Ishikawa (cell line): ENCODE measurements around the gene HIVEP2.
A peak's percentile ranks its signal among the peaks of the same experiment; 100 is the strongest.

ENCODE experiments used
- CEBPB ChIP-seq: IDR thresholded peaks from 2 replicates; pipeline ENCODE4 v1.6.1; 2012
- CREB1 ChIP-seq: IDR thresholded peaks from 2 replicates; pipeline ENCODE4 v1.6.1; 2012; ENCODE audit warnings: low read depth
- EGR1 ChIP-seq: IDR thresholded peaks from 2 replicates; pipeline ENCODE4 v1.6.1; 2012
- EP300 ChIP-seq: IDR thresholded peaks from 2 replicates; pipeline ENCODE4 v1.6.1; 2012; ENCODE audit warnings: borderline replicate concordance
- FOXM1 ChIP-seq: IDR thresholded peaks from 2 replicates; pipeline ENCODE4 v1.6.1; 2012; ENCODE audit warnings: low read depth, borderline replicate concordance
- NFIC ChIP-seq: IDR thresholded peaks from 2 replicates; pipeline ENCODE4 v1.6.1; 2012
- RAD21 ChIP-seq: IDR thresholded peaks from 2 replicates; pipeline ENCODE4 v1.6.1; 2012; ENCODE audit warnings: low read depth
- TAF1 ChIP-seq: IDR thresholded peaks from 2 replicates; pipeline ENCODE4 v1.6.1; 2012; ENCODE audit warnings: low read depth, mild to moderate bottlenecking
- TCF12 ChIP-seq: IDR thresholded peaks from 2 replicates; pipeline ENCODE4 v1.6.1; 2012; ENCODE audit warnings: low read depth
- TEAD4 ChIP-seq: IDR thresholded peaks from 2 replicates; pipeline ENCODE4 v1.6.1; 2012
- USF1 ChIP-seq: IDR thresholded peaks from 2 replicates; pipeline ENCODE4 v1.6.1; 2012
- YY1 ChIP-seq: IDR thresholded peaks from 2 replicates; pipeline ENCODE4 v1.6.1; 2012; ENCODE audit warnings: low read depth
- ZBTB7A ChIP-seq: IDR thresholded peaks from 2 replicates; pipeline ENCODE4 v1.6.1; 2012; ENCODE audit warnings: low read depth
- TF ChIP-seq, protein P1 (sequence below): IDR thresholded peaks from 2 replicates; pipeline ENCODE4 v1.6.1; 2012
- TF ChIP-seq, protein P2 (sequence below): IDR thresholded peaks from 2 replicates; pipeline ENCODE4 v1.6.1; 2012; ENCODE audit warnings: low read depth, mild to moderate bottlenecking

Gene HIVEP2

GRCh38 chr6:142872376-142872775, 72.6 kb downstream of the HIVEP2 start:
- TF ChIP-seq EGR1 (no peak), EP300 (no peak), CREB1 (no peak)

DNA sequence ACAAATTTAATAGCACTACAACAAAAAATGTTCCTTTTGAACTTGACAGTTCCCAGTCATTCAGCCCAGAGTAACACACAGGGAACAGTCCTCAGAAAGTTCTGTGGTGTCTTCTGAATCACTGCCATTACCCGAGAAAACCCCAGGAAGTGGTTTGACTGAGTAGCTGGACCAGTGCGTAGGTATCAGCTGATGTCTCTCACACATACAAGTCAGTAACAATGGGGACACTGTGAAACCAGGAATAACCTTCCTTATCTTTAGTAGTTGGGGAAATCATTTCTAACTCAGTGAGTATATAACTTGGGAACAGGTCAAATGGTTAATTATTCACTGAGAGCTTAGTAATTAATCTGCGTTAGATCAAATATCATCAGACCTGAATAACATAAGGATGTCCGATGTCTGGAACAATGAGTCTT, 73.1 kb downstream of the HIVEP2 start:
- TF ChIP-seq FOXM1 (no peak), RAD21 (no peak), EP300 (no peak), ZBTB7A (no peak), TCF12 (no peak)

- TF ChIP-seq NFIC: no peak
- 0 out of 2 replicates have a peak, but pooled peaks have one; percentile 9 for TF ChIP-seq CEBPB
These were observed 74.1 kb downstream of the HIVEP2 start for GRCh38 chr6:142870787-142871415.

DNA sequence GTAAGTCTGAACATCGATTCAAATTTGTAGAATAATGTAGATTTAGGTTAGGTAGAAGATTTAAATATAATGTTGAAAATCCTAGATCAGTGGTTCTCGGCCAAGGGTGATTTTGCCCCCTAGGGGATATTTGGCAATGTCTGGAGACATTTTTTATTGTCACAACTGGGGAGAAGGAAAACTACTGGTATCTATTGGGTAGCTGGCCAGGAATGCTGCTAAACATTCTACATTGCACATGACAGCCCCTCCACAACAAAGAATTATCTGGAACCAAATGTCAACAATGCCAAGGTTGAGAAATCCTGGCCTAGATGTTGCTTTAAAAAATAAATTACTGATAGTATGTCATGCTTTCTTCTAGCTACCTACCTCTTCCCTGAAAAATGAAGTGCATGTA, 76.1 kb downstream of the HIVEP2 start:
- no peak for TF ChIP-seq USF1
- TF ChIP-seq, protein P1, sequence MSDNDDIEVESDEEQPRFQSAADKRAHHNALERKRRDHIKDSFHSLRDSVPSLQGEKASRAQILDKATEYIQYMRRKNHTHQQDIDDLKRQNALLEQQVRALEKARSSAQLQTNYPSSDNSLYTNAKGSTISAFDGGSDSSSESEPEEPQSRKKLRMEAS: no peak
- TF ChIP-seq EP300: no peak
- TF ChIP-seq YY1: no peak
- no peak for TF ChIP-seq CREB1
- no peak for TF ChIP-seq EGR1
- TF ChIP-seq, protein P2, sequence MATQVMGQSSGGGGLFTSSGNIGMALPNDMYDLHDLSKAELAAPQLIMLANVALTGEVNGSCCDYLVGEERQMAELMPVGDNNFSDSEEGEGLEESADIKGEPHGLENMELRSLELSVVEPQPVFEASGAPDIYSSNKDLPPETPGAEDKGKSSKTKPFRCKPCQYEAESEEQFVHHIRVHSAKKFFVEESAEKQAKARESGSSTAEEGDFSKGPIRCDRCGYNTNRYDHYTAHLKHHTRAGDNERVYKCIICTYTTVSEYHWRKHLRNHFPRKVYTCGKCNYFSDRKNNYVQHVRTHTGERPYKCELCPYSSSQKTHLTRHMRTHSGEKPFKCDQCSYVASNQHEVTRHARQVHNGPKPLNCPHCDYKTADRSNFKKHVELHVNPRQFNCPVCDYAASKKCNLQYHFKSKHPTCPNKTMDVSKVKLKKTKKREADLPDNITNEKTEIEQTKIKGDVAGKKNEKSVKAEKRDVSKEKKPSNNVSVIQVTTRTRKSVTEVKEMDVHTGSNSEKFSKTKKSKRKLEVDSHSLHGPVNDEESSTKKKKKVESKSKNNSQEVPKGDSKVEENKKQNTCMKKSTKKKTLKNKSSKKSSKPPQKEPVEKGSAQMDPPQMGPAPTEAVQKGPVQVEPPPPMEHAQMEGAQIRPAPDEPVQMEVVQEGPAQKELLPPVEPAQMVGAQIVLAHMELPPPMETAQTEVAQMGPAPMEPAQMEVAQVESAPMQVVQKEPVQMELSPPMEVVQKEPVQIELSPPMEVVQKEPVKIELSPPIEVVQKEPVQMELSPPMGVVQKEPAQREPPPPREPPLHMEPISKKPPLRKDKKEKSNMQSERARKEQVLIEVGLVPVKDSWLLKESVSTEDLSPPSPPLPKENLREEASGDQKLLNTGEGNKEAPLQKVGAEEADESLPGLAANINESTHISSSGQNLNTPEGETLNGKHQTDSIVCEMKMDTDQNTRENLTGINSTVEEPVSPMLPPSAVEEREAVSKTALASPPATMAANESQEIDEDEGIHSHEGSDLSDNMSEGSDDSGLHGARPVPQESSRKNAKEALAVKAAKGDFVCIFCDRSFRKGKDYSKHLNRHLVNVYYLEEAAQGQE: no peak
- TF ChIP-seq RAD21: no peak
- TF ChIP-seq FOXM1: no peak
- no peak for TF ChIP-seq TCF12
- TF ChIP-seq NFIC: no peak
- TF ChIP-seq TAF1: no peak
- no peak for TF ChIP-seq ZBTB7A

GRCh38 chr6:142867988-142868812, 76.8 kb downstream of the HIVEP2 start:
- TF ChIP-seq CEBPB (peak; percentile 72; the same call in 1 of the 2 replicates), EP300 (no peak)

DNA sequence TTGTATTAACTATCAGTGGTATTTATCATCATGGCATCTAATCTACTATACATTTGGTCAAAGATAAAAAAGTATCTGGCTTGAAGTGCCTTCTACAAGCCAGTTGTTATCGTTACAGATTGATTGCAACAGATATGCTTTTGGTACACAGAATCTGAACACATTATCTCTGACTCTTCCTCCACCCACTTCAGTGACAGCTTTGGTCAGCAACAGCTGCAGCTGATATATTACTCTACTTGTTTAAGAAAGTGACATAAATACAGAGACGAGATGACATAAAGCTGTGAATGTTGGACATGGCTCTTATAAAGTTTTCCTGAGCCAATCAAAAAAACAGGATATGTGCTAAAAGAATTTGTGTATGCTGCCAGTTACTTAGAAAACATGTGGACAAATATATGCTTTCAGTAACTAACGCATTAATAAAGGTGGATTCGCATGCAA, 77.6 kb downstream of the HIVEP2 start:
- TF ChIP-seq FOXM1: no peak
- TF ChIP-seq, protein P1: no peak
- TF ChIP-seq CREB1: no peak
- no peak for TF ChIP-seq NFIC
- no peak for TF ChIP-seq RAD21
- no peak for TF ChIP-seq CEBPB
- no peak for TF ChIP-seq TEAD4
- TF ChIP-seq YY1: no peak
- TF ChIP-seq, protein P2: no peak
- TF ChIP-seq EP300: no peak
- TF ChIP-seq TAF1: no peak
- no peak for TF ChIP-seq EGR1

GRCh38 chr6:142863981-142864380, 81.0 kb downstream of the HIVEP2 start:
- TF ChIP-seq EP300 (no peak), USF1 (no peak), TAF1 (no peak), FOXM1 (no peak), ZBTB7A (no peak), TCF12 (no peak), EGR1 (no peak), YY1 (no peak), CEBPB (no peak), NFIC (no peak), TEAD4 (no peak), RAD21 (no peak), CREB1 (no peak)
- TF ChIP-seq, protein P2: no peak
- TF ChIP-seq, protein P1: no peak
